HEK293 (cell line): ENCODE data around the gene LMLN.

Experiments used
- CTCF ChIA-PET: fragments of 350-600 bp; formaldehyde crosslinking; extraction: SDS; loops from one replicate; lab custom pipeline; 2021; ENCODE audit warnings: antibody characterized with exemption; lab: Yijun Ruan, JAX
- POLR2A ChIA-PET: fragments of 300-600 bp; formaldehyde crosslinking; extraction: SDS; loops from one replicate; lab custom pipeline; 2020; ENCODE audit warnings: antibody characterized with exemption, inconsistent platforms; lab: Yijun Ruan, JAX
- H3K27ac ChIP-seq: fragments of 200-500 bp; sonication (Bioruptor generic); 2 replicates; pipeline ENCODE4 v1.5.1; 2014; ENCODE audit warnings: low read depth, low read length, control low read depth, inconsistent platforms; ENCODE audit errors: extremely low read depth
- H3K36me3 ChIP-seq, 2 experiments: fragments of 200-500 bp in 1 of 2; sonication (Bioruptor generic) in 1 of 2; 1 replicate in 1 of 2; 2 replicates in 1 of 2; pipeline ENCODE4 v1.5.1; 2014 to 2017; ENCODE audit warnings: inconsistent platforms in 2 of 2, low read length in 2 of 2; ENCODE audit not compliant: control insufficient read depth in 2 of 2, insufficient read depth in 1 of 2
- H3K4me1 ChIP-seq: fragments of 200-500 bp; sonication (Bioruptor generic); 2 replicates; pipeline ENCODE4 v1.5.1; 2014; ENCODE audit warnings: mild to moderate bottlenecking, low read length, inconsistent platforms; ENCODE audit not compliant: control insufficient read depth, insufficient read depth
- H3K4me3 ChIP-seq: 2 replicates; pipeline ENCODE4 v1.5.1; 2011; ENCODE audit warnings: low read depth, mild to moderate bottlenecking, control low read depth, low read length, moderate library complexity
- H3K9me3 ChIP-seq: fragments of 200-500 bp; sonication (Bioruptor generic); 2 replicates; pipeline ENCODE4 v1.5.1; 2014; ENCODE audit warnings: low read depth, low read length, inconsistent platforms; ENCODE audit not compliant: control insufficient read depth, insufficient read depth
- MYNN ChIP-seq: fragments of 450-650 bp; formaldehyde crosslinking; IDR thresholded peaks from 2 replicates; pipeline ENCODE4 v1.5.1; 2016; ENCODE audit warnings: missing biosample characterization, missing genetic modification characterization, borderline replicate concordance

The LMLN gene

GRCh38 chr3:198093112-198093679 lies 133.2 kb downstream of the LMLN start:
- ChIA-PET POLR2A (no interaction called here), CTCF (no interaction called here)
- no peaks in the 10 kb centered on the region for H3K9me3 ChIP-seq
- TF ChIP-seq MYNN (tag by site-specific recombination), result no peak
- no peaks in the 10 kb centered on the region for H3K4me1 ChIP-seq
- no peak overlapping the region for H3K27ac ChIP-seq
- H3K36me3 ChIP-seq, result no peaks in the 10 kb centered on the region
- H3K4me3 ChIP-seq, result no peak overlapping the region
